IMR-90 (cell line): Measurements from ENCODE around the gene NT5DC3. TPM values are rescaled to one million over a fixed set of nuclear protein-coding genes. Genes with fewer than 3 reads are reported as not detected.

Experiments
- ATAC-seq: fragments of 200-7000 bp; cut with Tn5 transposase; 2 replicates; pipeline ENCODE4 v1.9.1; 2020; ENCODE audit warnings: low read depth, mild to moderate bottlenecking, moderate library complexity
- BruUV-seq: library from RNA; stranded (reverse); fragments of 400-500 nt; replicated peaks from 2 replicates; lab custom pipeline; 2021; lab: Mats Ljungman, UMichigan
- CTCF ChIA-PET: fragments of 300-600 bp; formaldehyde crosslinking; extraction: SDS; loops from one replicate; lab custom pipeline; 2021; ENCODE audit warnings: antibody characterized with exemption; lab: Yijun Ruan, JAX
- POLR2A ChIA-PET: fragments of 300-600 bp; sonication (Branson Sonifier 250); formaldehyde crosslinking; loops from one replicate; lab custom pipeline; 2022; ENCODE audit warnings: antibody characterized with exemption; ENCODE audit not compliant: unreplicated experiment; lab: Charles Lee
- DNase-seq: peaks from one replicate; pipeline ENCODE4 v3.0.0; 2013
- H2AFZ ChIP-seq: replicated peaks from 2 replicates; pipeline ENCODE3; 2013; ENCODE audit warnings: low read length, mild to moderate bottlenecking; ENCODE audit not compliant: poor library complexity
- H2AK5ac ChIP-seq: 2 replicates; pipeline ENCODE4 v1.6.1; 2013; ENCODE audit warnings: low read depth, low read length, inconsistent platforms
- H2AK9ac ChIP-seq: replicated peaks from 2 replicates; pipeline ENCODE3; 2013; ENCODE audit warnings: mild to moderate bottlenecking, low read depth, low read length, moderate library complexity; ENCODE audit not compliant: poor library complexity
- H2BK120ac ChIP-seq: 2 replicates; pipeline ENCODE4 v1.6.1; 2013; ENCODE audit warnings: low read depth, low read length, inconsistent platforms
- H2BK15ac ChIP-seq: 3 replicates; pipeline ENCODE4 v1.6.1; 2013; ENCODE audit warnings: low read depth, low read length, inconsistent platforms
- H2BK20ac ChIP-seq: 2 replicates; pipeline ENCODE4 v1.6.1; 2013; ENCODE audit warnings: low read depth, mild to moderate bottlenecking, inconsistent platforms, low read length, moderate library complexity
- H2BK5ac ChIP-seq: 2 replicates; pipeline ENCODE4 v1.6.1; 2013; ENCODE audit warnings: mild to moderate bottlenecking, low read depth, low read length, inconsistent platforms; ENCODE audit not compliant: poor library complexity, severe bottlenecking
- H3K14ac ChIP-seq: replicated peaks from 2 replicates; pipeline ENCODE4 v1.6.1; 2013; ENCODE audit warnings: low read depth, low read length, inconsistent platforms
- H3K18ac ChIP-seq: 2 replicates; pipeline ENCODE4 v1.6.1; 2013; ENCODE audit warnings: low read depth, low read length, control low read depth
- H3K23ac ChIP-seq: 2 replicates; pipeline ENCODE4 v1.6.1; 2013; ENCODE audit warnings: low read depth, low read length, inconsistent platforms
- H3K27ac ChIP-seq: 2 replicates; pipeline ENCODE4 v1.5.1; 2013; ENCODE audit warnings: mild to moderate bottlenecking, control low read depth, low read length; ENCODE audit not compliant: insufficient read depth
- H3K27me3 ChIP-seq: 2 replicates; pipeline ENCODE4 v1.6.1; 2013; ENCODE audit warnings: low read length; ENCODE audit not compliant: control insufficient read depth, insufficient read depth
- H3K36me3 ChIP-seq: 2 replicates; pipeline ENCODE4 v1.6.1; 2013; ENCODE audit warnings: low read length, mixed read lengths; ENCODE audit not compliant: control insufficient read depth, insufficient read depth
- H3K4ac ChIP-seq: 2 replicates; pipeline ENCODE4 v1.6.1; 2013; ENCODE audit warnings: low read depth, low read length, inconsistent platforms
- H3K4me1 ChIP-seq: 2 replicates; pipeline ENCODE4 v1.6.1; 2013; ENCODE audit warnings: low read length, mixed read lengths; ENCODE audit not compliant: control insufficient read depth, insufficient read depth
- H3K4me2 ChIP-seq: 2 replicates; pipeline ENCODE4 v1.6.1; 2013; ENCODE audit warnings: low read depth, mild to moderate bottlenecking, control low read depth, low read length, moderate library complexity
- H3K4me3 ChIP-seq: 2 replicates; pipeline ENCODE4 v1.5.1; 2013; ENCODE audit warnings: low read depth, mild to moderate bottlenecking, control low read depth, low read length, moderate library complexity; ENCODE audit not compliant: insufficient read depth
- H3K56ac ChIP-seq: 2 replicates; pipeline ENCODE4 v1.6.1; 2013; ENCODE audit warnings: low read length, inconsistent platforms; ENCODE audit not compliant: insufficient read depth; ENCODE audit errors: extremely low read depth
- H3K79me1 ChIP-seq, 2 experiments: 2 replicates each; pipeline ENCODE4 v1.6.1; 2013; ENCODE audit warnings: low read length in 2 of 2, inconsistent platforms in 1 of 2, low read depth in 1 of 2
- H3K9ac ChIP-seq: 2 replicates; pipeline ENCODE4 v1.6.1; 2013; ENCODE audit warnings: low read depth, low read length, control low read depth
- H3K9me1 ChIP-seq: 2 replicates; pipeline ENCODE4 v1.6.1; 2013; ENCODE audit warnings: low read length, inconsistent platforms; ENCODE audit not compliant: insufficient read depth
- H3K9me3 ChIP-seq: 2 replicates; pipeline ENCODE4 v1.6.1; 2013; ENCODE audit warnings: low read length; ENCODE audit not compliant: control insufficient read depth, insufficient read depth
- H4K20me1 ChIP-seq: 2 replicates; pipeline ENCODE4 v1.6.1; 2013; ENCODE audit warnings: low read length, inconsistent platforms; ENCODE audit not compliant: insufficient read depth
- H4K5ac ChIP-seq: 2 replicates; pipeline ENCODE4 v1.6.1; 2013; ENCODE audit warnings: mild to moderate bottlenecking, low read depth, low read length, control low read depth
- H4K8ac ChIP-seq, 2 experiments: 2 replicates each; pipeline ENCODE4 v1.6.1; 2013; ENCODE audit warnings: low read depth in 2 of 2, low read length in 2 of 2, control low read depth in 1 of 2, inconsistent platforms in 1 of 2
- H4K91ac ChIP-seq: 2 replicates; pipeline ENCODE4 v1.6.1; 2013; ENCODE audit warnings: low read depth, low read length, inconsistent platforms; ENCODE audit not compliant: insufficient read depth
- BHLHE40 ChIP-seq: fragments of 150-350 bp; IDR thresholded peaks from 2 replicates; pipeline ENCODE4 v1.6.1; 2016; ENCODE audit warnings: mild to moderate bottlenecking, low read depth, low read length
- CEBPB ChIP-seq: IDR thresholded peaks from 2 replicates; pipeline ENCODE4 v1.6.1; 2012; ENCODE audit warnings: low read depth, low read length, improper control_type of control experiment
- MXI1 ChIP-seq: IDR thresholded peaks from 2 replicates; pipeline ENCODE4 v1.6.1; 2012; ENCODE audit warnings: low read depth, mild to moderate bottlenecking, low read length, moderate library complexity, borderline replicate concordance
- WGBS, 2 experiments: methylation state at CpG; one replicate each; pipeline versions ENCODE4 v1.1.5 to v1.1.7; 2013; ENCODE audit warnings: missing lambda C conversion rate in 2 of 2; ENCODE audit not compliant: insufficient read length in 1 of 2; ENCODE audit errors: extremely low coverage in 2 of 2; 5-methylcytosine and 5-hydroxymethylcytosine counted together
- dilution Hi-C: fragments of 300-500 bp; cut with HindIII; formaldehyde crosslinking; loops from one replicate; pipeline ENCODE4 v1.14.3; 2018; ENCODE audit warnings: low sequenced_read_pairs; ENCODE audit not compliant: unreplicated experiment
- in situ Hi-C: fragments of 300-500 bp; cut with MboI; formaldehyde crosslinking; loops from 3 replicates; pipeline ENCODE4 v1.14.3; 2019; ENCODE audit warnings: low sequenced_read_pairs, inconsistent platforms, mixed read lengths
- intact Hi-C: fragments of 100-400 bp; cut with micrococcal nuclease; formaldehyde crosslinking; loops from 2 replicates; pipeline ENCODE4 v1.10.0; 2022
- polyA plus RNA-seq, 3 experiments: library from polyadenylated mRNA; depleted of rRNA; stranded (reverse); fragments of >200 nt; gene quantifications; 2 replicates each; pipeline ENCODE4 v1.2.3, GENCODE V29; 2012; ENCODE audit warnings: low replicate concordance in 1 of 3
- total RNA-seq: library from RNA; depleted of rRNA; stranded (reverse); fragments of >200 nt; gene quantifications from 2 replicates; pipeline ENCODE4 v1.2.3, GENCODE V29; 2012
- TF ChIP-seq, protein P1 (sequence below): fragments of 150-350 bp; IDR thresholded peaks from 2 replicates; pipeline ENCODE4 v1.6.1; 2016; ENCODE audit warnings: low read depth, mild to moderate bottlenecking, low read length, moderate library complexity, borderline replicate concordance

Gene NT5DC3
- total and polyA plus RNA-seq, 2 of the 4 experiments (the other 2 are of a cell fraction), result 7.3 to 17.6 TPM

DNA sequence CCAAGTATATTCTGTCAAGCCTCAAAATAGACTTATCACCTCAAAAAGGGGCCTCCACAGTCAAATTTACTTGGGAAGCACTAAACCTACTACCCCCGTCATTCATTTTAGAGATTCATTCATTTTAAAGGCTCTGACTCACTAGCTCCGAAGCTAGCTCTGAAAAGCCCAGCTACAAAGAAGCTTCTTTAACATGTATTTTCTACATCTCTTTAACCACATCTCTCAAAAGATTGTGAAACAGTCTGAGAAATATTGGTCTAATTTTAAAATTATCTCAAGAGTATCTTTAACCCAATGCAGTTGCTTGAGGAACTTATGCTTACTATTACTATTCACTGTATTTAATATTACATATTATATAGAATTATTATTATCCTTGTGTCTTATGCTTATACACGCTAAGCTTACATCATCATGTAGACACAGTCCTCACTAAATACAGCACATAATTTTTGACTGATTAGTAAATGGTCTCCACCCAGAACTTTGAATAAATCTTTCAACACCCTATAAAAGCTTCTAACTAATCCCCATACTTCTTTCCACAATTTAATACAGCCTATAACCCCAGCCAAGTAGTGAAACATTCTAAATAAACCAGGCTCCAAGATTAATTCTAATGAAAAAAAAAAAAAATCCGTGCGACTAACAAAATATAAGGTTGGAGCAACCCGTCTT, 7.8 kb downstream of the NT5DC3 start:
- no peak overlapping the region for H2BK20ac ChIP-seq
- H3K23ac ChIP-seq, result 0 out of 2 replicates have a peak overlapping the region, but pooled peaks have one; percentile 60
- ChIA-PET POLR2A (no interaction called here), CTCF (interaction anchor here (0.7 to 1.0 kb wide), 2 partner anchors 8 to 10 kb away, joined by 3 to 5 read pairs; partner anchors contain the start of gene NT5DC3)
- no peak overlapping the region for H3K56ac ChIP-seq
- H3K18ac ChIP-seq, result no peak overlapping the region
- dilution Hi-C loops (no loop called here), intact Hi-C loops (no loop called here), in situ Hi-C loops (no loop called here)
- TF ChIP-seq MXI1 (no peak), CEBPB (peak; percentile 54; the same call in 1 of the 2 replicates), BHLHE40 (no peak)
- TF ChIP-seq, protein P1, sequence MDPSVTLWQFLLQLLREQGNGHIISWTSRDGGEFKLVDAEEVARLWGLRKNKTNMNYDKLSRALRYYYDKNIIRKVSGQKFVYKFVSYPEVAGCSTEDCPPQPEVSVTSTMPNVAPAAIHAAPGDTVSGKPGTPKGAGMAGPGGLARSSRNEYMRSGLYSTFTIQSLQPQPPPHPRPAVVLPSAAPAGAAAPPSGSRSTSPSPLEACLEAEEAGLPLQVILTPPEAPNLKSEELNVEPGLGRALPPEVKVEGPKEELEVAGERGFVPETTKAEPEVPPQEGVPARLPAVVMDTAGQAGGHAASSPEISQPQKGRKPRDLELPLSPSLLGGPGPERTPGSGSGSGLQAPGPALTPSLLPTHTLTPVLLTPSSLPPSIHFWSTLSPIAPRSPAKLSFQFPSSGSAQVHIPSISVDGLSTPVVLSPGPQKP, result no peak
- H2BK5ac ChIP-seq, result no peak overlapping the region
- WGBS, 2 experiments, result 80% methylated on average over 1 of the region's 6 CpGs; no CpG with 5 or more reads in 1 of the 2 experiments
- H4K5ac ChIP-seq, result no peak overlapping the region
- H4K20me1 ChIP-seq, result peaks cover 9% of the 10 kb centered on the region
- H3K79me1 ChIP-seq, result peaks cover 33 to 49% of the 10 kb centered on the region in 2 experiments
- ATAC-seq, result peak; percentile 44
- H3K36me3 ChIP-seq, result no peaks in the 10 kb centered on the region
- no peak overlapping the region for H2AFZ ChIP-seq
- no peak overlapping the region for H2BK120ac ChIP-seq
- H3K14ac ChIP-seq, result peak overlapping the region; percentile 75; the same call in 1 of the 2 replicates
- peak overlapping the region; percentile 56 for H3K4me2 ChIP-seq
- no peak overlapping the region for H2BK15ac ChIP-seq
- H3K27me3 ChIP-seq, result no peaks in the 10 kb centered on the region
- H3K9me3 ChIP-seq, result no peaks in the 10 kb centered on the region
- H4K91ac ChIP-seq, result no peak overlapping the region
- H2AK9ac ChIP-seq, result no peak overlapping the region
- H3K4me1 ChIP-seq, result peaks cover 5% of the 10 kb centered on the region; the same call in 1 of the 2 replicates
- peak overlapping the region; percentile 55; the same call in 1 of the 2 replicates for H3K4ac ChIP-seq
- no peak overlapping the region for H2AK5ac ChIP-seq
- BruUV-seq, result no TSS peak
- peak; percentile 51 for DNase-seq
- peaks cover 2% of the 10 kb centered on the region; the same call in 1 of the 2 replicates for H3K9me1 ChIP-seq
- no peak overlapping the region for H4K8ac ChIP-seq
- H3K9ac ChIP-seq, result no peak overlapping the region
- H3K27ac ChIP-seq, result no peak overlapping the region
- H3K4me3 ChIP-seq, result no peak overlapping the region
